HEK293 (cell line): Measurements from ENCODE around the gene IL16.

Experiments
- CTCF ChIA-PET: fragments of 350-600 bp; formaldehyde crosslinking; extraction: SDS; loops from one replicate; lab custom pipeline; 2021; ENCODE audit warnings: antibody characterized with exemption; lab: Yijun Ruan, JAX
- POLR2A ChIA-PET: fragments of 300-600 bp; formaldehyde crosslinking; extraction: SDS; loops from one replicate; lab custom pipeline; 2020; ENCODE audit warnings: antibody characterized with exemption, inconsistent platforms; lab: Yijun Ruan, JAX
- H3K27ac ChIP-seq: fragments of 200-500 bp; sonication (Bioruptor generic); 2 replicates; pipeline ENCODE4 v1.5.1; 2014; ENCODE audit warnings: low read depth, low read length, control low read depth, inconsistent platforms; ENCODE audit errors: extremely low read depth
- H3K36me3 ChIP-seq, 2 experiments: fragments of 200-500 bp in 1 of 2; sonication (Bioruptor generic) in 1 of 2; 1 replicate in 1 of 2; 2 replicates in 1 of 2; pipeline ENCODE4 v1.5.1; 2014 to 2017; ENCODE audit warnings: inconsistent platforms in 2 of 2, low read length in 2 of 2; ENCODE audit not compliant: control insufficient read depth in 2 of 2, insufficient read depth in 1 of 2
- H3K4me1 ChIP-seq: fragments of 200-500 bp; sonication (Bioruptor generic); 2 replicates; pipeline ENCODE4 v1.5.1; 2014; ENCODE audit warnings: mild to moderate bottlenecking, low read length, inconsistent platforms; ENCODE audit not compliant: control insufficient read depth, insufficient read depth
- H3K4me3 ChIP-seq: 2 replicates; pipeline ENCODE4 v1.5.1; 2011; ENCODE audit warnings: low read depth, mild to moderate bottlenecking, control low read depth, low read length, moderate library complexity
- H3K9me3 ChIP-seq: fragments of 200-500 bp; sonication (Bioruptor generic); 2 replicates; pipeline ENCODE4 v1.5.1; 2014; ENCODE audit warnings: low read depth, low read length, inconsistent platforms; ENCODE audit not compliant: control insufficient read depth, insufficient read depth
- ZBTB20 ChIP-seq: fragments of 450-650 bp; formaldehyde crosslinking; IDR thresholded peaks from 2 replicates; pipeline ENCODE4 v1.5.1; 2016; ENCODE audit warnings: missing biosample characterization, missing genetic modification characterization
- ZNF121 ChIP-seq: fragments of 450-650 bp; formaldehyde crosslinking; IDR thresholded peaks from 2 replicates; pipeline ENCODE4 v1.5.1; 2016; ENCODE audit warnings: missing biosample characterization, missing genetic modification characterization
- ZNF132 ChIP-seq: fragments of 450-650 bp; formaldehyde crosslinking; IDR thresholded peaks from 2 replicates; pipeline ENCODE4 v1.5.1; 2017; ENCODE audit warnings: missing biosample characterization, missing genetic modification characterization, borderline replicate concordance
- ZNF157 ChIP-seq: fragments of 450-650 bp; formaldehyde crosslinking; IDR thresholded peaks from 2 replicates; pipeline ENCODE4 v1.5.1; 2016; ENCODE audit warnings: missing biosample characterization, missing genetic modification characterization
- ZNF350 ChIP-seq: fragments of 450-650 bp; formaldehyde crosslinking; IDR thresholded peaks from 2 replicates; pipeline ENCODE4 v1.5.0; 2017; ENCODE audit warnings: missing biosample characterization, mild to moderate bottlenecking, missing genetic modification characterization
- ZNF391 ChIP-seq: fragments of 450-650 bp; formaldehyde crosslinking; IDR thresholded peaks from 2 replicates; pipeline ENCODE4 v1.5.1; 2016; ENCODE audit warnings: low read depth, missing biosample characterization, missing genetic modification characterization, borderline replicate concordance
- ZNF623 ChIP-seq: fragments of 450-650 bp; formaldehyde crosslinking; IDR thresholded peaks from 2 replicates; pipeline ENCODE4 v1.5.1; 2016; ENCODE audit warnings: missing biosample characterization, missing genetic modification characterization
- ZNF660 ChIP-seq: fragments of 450-650 bp; IDR thresholded peaks from 2 replicates; pipeline ENCODE4 v1.5.1; 2018; ENCODE audit warnings: missing biosample characterization, mild to moderate bottlenecking, missing genetic modification characterization
- ZNF670 ChIP-seq: fragments of 450-650 bp; formaldehyde crosslinking; IDR thresholded peaks from 2 replicates; pipeline ENCODE4 v1.5.1; 2016; ENCODE audit warnings: missing biosample characterization, missing genetic modification characterization, low read depth
- TF ChIP-seq, protein P1 (sequence below): fragments of 450-650 bp; formaldehyde crosslinking; IDR thresholded peaks from 2 replicates; pipeline ENCODE4 v1.5.1; 2016; ENCODE audit warnings: missing biosample characterization, missing genetic modification characterization
- TF ChIP-seq, protein P2 (sequence below): fragments of 450-650 bp; formaldehyde crosslinking; IDR thresholded peaks from 2 replicates; pipeline ENCODE4 v1.5.1; 2016; ENCODE audit warnings: missing biosample characterization, missing genetic modification characterization
- TF ChIP-seq, protein P3 (sequence below): fragments of 450-650 bp; formaldehyde crosslinking; IDR thresholded peaks from 2 replicates; pipeline ENCODE4 v1.5.1; 2016; ENCODE audit warnings: missing biosample characterization, missing genetic modification characterization, low read depth
- TF ChIP-seq, protein P4 (sequence below): fragments of 450-650 bp; formaldehyde crosslinking; IDR thresholded peaks from 2 replicates; pipeline ENCODE4 v1.5.1; 2017; ENCODE audit warnings: missing biosample characterization, missing genetic modification characterization
- TF ChIP-seq, protein P5 (sequence below): fragments of 450-650 bp; formaldehyde crosslinking; IDR thresholded peaks from 2 replicates; pipeline ENCODE4 v1.5.1; 2017; ENCODE audit warnings: missing biosample characterization, missing genetic modification characterization

The IL16 gene

DNA sequence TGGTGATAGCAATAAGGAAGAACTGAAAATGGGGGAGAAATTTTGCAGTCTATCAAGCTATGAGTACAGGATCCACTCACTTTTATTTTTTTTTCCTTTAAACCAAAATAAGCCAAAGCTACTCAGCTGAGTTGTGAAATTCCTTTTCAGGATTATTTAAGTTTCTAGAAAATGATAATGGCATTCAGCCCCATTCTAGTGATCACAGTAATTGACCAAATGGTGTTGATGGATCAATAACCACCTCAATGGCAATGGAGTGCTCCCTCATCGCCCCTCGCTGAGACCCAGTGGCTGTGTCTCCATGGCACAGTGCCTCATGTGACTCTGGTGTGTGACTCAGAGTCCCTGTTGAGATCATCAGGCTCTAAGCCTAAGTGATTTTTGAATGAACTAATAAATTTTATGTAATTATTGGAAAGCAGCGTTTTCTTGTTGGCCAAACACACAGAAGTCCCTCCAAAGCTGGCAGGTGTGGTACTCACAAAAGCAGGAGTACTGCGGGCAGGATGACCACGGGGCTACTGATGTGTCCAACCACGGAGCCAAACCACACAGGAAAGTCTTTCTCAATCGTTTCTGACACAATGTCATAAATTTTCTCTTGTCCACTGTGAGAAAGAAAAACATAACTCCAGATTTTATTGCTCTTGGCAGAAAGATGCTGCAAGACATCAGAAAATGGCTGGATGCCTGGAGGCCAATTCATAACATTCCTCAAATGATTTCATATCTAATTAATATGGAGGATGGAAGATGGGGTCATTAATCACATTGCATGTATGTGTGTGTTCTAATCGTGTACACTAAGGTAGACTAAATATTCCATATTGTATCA, 141.7 kb downstream of the IL16 start (continued):
- TF ChIP-seq, protein P1, sequence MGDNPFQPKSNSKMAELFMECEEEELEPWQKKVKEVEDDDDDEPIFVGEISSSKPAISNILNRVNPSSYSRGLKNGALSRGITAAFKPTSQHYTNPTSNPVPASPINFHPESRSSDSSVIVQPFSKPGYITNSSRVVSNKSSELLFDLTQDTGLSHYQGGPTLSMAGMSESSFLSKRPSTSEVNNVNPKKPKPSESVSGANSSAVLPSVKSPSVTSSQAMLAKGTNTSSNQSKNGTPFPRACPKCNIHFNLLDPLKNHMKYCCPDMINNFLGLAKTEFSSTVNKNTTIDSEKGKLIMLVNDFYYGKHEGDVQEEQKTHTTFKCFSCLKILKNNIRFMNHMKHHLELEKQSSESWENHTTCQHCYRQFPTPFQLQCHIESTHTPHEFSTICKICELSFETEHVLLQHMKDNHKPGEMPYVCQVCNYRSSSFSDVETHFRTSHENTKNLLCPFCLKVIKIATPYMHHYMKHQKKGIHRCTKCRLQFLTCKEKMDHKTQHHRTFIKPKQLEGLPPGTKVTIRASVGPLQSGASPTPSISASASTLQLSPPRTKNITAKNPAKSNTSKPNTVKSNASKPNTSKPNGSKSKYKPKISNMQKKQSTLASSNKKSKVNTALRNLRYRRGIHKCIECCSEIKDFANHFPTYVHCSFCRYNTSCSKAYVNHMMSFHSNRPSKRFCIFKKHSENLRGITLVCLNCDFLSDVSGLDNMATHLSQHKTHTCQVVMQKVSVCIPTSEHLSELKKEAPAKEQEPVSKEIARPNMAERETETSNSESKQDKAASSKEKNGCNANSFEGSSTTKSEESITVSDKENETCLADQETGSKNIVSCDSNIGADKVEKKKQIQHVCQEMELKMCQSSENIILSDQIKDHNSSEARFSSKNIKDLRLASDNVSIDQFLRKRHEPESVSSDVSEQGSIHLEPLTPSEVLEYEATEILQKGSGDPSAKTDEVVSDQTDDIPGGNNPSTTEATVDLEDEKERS (tag by site-specific recombination): no peak
- TF ChIP-seq, protein P2, sequence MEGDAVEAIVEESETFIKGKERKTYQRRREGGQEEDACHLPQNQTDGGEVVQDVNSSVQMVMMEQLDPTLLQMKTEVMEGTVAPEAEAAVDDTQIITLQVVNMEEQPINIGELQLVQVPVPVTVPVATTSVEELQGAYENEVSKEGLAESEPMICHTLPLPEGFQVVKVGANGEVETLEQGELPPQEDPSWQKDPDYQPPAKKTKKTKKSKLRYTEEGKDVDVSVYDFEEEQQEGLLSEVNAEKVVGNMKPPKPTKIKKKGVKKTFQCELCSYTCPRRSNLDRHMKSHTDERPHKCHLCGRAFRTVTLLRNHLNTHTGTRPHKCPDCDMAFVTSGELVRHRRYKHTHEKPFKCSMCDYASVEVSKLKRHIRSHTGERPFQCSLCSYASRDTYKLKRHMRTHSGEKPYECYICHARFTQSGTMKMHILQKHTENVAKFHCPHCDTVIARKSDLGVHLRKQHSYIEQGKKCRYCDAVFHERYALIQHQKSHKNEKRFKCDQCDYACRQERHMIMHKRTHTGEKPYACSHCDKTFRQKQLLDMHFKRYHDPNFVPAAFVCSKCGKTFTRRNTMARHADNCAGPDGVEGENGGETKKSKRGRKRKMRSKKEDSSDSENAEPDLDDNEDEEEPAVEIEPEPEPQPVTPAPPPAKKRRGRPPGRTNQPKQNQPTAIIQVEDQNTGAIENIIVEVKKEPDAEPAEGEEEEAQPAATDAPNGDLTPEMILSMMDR (tag by site-specific recombination): no peak
- TF ChIP-seq, all 188 proteins: peak for 35

DNA sequence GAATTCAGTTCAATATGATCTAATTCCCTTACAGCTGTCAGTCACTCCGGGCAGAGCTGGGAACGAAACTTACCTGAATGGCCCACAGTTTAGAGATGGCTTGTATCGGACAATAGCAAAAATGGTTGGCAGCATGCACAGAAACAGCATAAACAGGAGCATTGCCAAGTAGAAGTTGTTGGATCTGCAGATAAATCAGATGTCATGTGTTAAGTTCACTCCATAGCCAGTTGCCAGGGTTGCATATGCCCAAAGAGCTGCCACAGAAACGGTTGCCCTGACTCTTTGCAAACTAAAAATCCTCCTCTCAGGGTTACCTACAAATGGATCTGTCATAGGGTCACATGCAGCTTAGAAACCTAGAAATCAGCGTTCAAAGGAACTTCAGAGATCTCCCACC, 142.6 kb downstream of the IL16 start:
- POLR2A ChIA-PET: no interaction called here
- Histone ChIP-seq H3K9me3 (no peaks in the 10 kb centered on the region), H3K4me3 (no peak overlapping the region), H3K27ac (no peak overlapping the region), H3K36me3 (no peaks in the 10 kb centered on the region), H3K4me1 (peaks cover 5% of the 10 kb centered on the region; the same call in 1 of the 2 replicates)
- CTCF ChIA-PET: interaction anchor here (0.6 to 3.1 kb wide), 4 partner anchors 60 to 73 kb away, joined by 3 to 17 read pairs (median 6); no protein-coding TSS in a partner anchor
- TF ChIP-seq ZNF132 (tag by site-specific recombination): no peak
- TF ChIP-seq, protein P3, sequence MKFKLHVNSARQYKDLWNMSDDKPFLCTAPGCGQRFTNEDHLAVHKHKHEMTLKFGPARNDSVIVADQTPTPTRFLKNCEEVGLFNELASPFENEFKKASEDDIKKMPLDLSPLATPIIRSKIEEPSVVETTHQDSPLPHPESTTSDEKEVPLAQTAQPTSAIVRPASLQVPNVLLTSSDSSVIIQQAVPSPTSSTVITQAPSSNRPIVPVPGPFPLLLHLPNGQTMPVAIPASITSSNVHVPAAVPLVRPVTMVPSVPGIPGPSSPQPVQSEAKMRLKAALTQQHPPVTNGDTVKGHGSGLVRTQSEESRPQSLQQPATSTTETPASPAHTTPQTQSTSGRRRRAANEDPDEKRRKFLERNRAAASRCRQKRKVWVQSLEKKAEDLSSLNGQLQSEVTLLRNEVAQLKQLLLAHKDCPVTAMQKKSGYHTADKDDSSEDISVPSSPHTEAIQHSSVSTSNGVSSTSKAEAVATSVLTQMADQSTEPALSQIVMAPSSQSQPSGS: no peak
- no peak for TF ChIP-seq ZNF623
- no peak for TF ChIP-seq ZNF157 (tag by site-specific recombination)
- TF ChIP-seq ZBTB20 (tag by site-specific recombination): no peak
- no peak for TF ChIP-seq ZNF670 (tag by site-specific recombination)
- no peak for TF ChIP-seq ZNF391 (tag by site-specific recombination)
- TF ChIP-seq, protein P4, sequence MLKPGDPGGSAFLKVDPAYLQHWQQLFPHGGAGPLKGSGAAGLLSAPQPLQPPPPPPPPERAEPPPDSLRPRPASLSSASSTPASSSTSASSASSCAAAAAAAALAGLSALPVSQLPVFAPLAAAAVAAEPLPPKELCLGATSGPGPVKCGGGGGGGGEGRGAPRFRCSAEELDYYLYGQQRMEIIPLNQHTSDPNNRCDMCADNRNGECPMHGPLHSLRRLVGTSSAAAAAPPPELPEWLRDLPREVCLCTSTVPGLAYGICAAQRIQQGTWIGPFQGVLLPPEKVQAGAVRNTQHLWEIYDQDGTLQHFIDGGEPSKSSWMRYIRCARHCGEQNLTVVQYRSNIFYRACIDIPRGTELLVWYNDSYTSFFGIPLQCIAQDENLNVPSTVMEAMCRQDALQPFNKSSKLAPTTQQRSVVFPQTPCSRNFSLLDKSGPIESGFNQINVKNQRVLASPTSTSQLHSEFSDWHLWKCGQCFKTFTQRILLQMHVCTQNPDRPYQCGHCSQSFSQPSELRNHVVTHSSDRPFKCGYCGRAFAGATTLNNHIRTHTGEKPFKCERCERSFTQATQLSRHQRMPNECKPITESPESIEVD (tag by site-specific recombination): no peak
- TF ChIP-seq ZNF660 (tag by site-specific recombination): no peak
- TF ChIP-seq, protein P5, sequence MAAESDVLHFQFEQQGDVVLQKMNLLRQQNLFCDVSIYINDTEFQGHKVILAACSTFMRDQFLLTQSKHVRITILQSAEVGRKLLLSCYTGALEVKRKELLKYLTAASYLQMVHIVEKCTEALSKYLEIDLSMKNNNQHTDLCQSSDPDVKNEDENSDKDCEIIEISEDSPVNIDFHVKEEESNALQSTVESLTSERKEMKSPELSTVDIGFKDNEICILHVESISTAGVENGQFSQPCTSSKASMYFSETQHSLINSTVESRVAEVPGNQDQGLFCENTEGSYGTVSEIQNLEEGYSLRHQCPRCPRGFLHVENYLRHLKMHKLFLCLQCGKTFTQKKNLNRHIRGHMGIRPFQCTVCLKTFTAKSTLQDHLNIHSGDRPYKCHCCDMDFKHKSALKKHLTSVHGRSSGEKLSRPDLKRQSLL: no peak
- no peak for TF ChIP-seq ZNF350 (tag by site-specific recombination)
- TF ChIP-seq ZNF121 (tag by site-specific recombination): no peak
- TF ChIP-seq, all 188 proteins: peak for 0
